ENCODE measurements around the gene CST7.

DNA sequence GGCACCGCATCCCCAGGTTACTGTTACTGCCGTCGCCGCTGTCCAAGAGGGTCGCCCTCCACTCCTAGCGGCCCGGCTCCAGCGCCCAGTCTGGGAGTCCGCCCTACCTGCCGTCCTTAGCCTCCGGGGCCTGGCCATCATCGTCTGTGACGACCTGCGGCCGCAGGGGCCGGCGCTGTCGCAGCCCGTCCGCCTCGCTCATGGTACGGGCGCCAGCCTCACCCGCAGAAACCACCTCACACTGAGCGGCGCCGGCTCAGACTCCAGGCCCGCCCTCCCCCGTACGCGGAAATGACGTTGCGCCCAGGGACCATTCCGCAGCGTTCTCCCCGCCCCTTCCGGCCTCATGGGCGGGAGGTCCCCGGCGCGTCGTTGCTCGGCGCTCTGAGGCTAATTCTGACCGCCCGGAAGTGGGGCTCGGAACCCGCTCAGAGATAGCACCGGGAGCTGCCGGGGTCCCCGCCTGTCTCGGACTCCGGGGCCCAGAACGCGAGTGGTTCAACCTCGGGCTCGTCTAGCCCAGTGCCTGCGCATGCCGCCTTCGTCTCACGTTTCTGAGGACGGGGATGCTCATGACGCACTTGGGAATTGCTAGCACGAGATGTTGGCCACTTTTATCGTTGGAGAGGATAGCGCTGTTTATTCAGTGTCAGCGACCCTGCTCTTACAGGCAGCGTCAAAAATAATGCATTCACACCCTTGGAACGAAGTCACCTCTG lies 43.6 kb downstream of the CST7 start, which contains the start of gene APMAP:
- TF ChIP-seq, protein P1, sequence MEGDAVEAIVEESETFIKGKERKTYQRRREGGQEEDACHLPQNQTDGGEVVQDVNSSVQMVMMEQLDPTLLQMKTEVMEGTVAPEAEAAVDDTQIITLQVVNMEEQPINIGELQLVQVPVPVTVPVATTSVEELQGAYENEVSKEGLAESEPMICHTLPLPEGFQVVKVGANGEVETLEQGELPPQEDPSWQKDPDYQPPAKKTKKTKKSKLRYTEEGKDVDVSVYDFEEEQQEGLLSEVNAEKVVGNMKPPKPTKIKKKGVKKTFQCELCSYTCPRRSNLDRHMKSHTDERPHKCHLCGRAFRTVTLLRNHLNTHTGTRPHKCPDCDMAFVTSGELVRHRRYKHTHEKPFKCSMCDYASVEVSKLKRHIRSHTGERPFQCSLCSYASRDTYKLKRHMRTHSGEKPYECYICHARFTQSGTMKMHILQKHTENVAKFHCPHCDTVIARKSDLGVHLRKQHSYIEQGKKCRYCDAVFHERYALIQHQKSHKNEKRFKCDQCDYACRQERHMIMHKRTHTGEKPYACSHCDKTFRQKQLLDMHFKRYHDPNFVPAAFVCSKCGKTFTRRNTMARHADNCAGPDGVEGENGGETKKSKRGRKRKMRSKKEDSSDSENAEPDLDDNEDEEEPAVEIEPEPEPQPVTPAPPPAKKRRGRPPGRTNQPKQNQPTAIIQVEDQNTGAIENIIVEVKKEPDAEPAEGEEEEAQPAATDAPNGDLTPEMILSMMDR (IDR thresholded peaks at IDR 0.05) = no peak
- TF ChIP-seq EP300 (IDR thresholded peaks at IDR 0.05) (no peak), POLR2AphosphoS5 (IDR thresholded peaks at IDR 0.05) (peak; percentile 8 to 84 (median 81)), POLR2A (IDR thresholded peaks at IDR 0.05) (peak; percentile 84 to 96)

All from suprapubic skin (tissue), 4 donors.